DND-41 (cell line): ENCODE data around the gene PIP5K1A.

Source experiments
- ATAC-seq: fragments of 200-7000 bp; cut with Tn5 transposase; 3 replicates; pipeline ENCODE4 v1.9.1; 2021; ENCODE audit warnings: low read depth; ENCODE audit not compliant: insufficient read depth
- DNase-seq: peaks from one replicate; pipeline ENCODE4 v3.0.0-alpha.2; 2020
- H2AFZ ChIP-seq: 2 replicates; pipeline ENCODE4 v1.6.0; 2012; ENCODE audit warnings: low read depth, low read length
- H3K27ac ChIP-seq: 2 replicates; pipeline ENCODE4 v1.5.1; 2012; ENCODE audit warnings: low read length, inconsistent platforms
- H3K27me3 ChIP-seq: fragments of 200-600 bp; sonication (generic); 2 replicates; pipeline ENCODE4 v1.6.0; 2012; ENCODE audit warnings: low read length, mild to moderate bottlenecking, inconsistent platforms; ENCODE audit not compliant: insufficient read depth, poor library complexity
- H3K36me3 ChIP-seq: 2 replicates; pipeline ENCODE4 v1.5.1; 2012; ENCODE audit warnings: low read length, inconsistent platforms; ENCODE audit not compliant: insufficient read depth
- H3K4me1 ChIP-seq: 2 replicates; pipeline ENCODE4 v1.5.1; 2012; ENCODE audit warnings: mild to moderate bottlenecking, low read length; ENCODE audit not compliant: insufficient read depth
- H3K4me2 ChIP-seq: 2 replicates; pipeline ENCODE4 v1.6.0; 2012; ENCODE audit warnings: mild to moderate bottlenecking, moderate library complexity, low read length, inconsistent platforms; ENCODE audit not compliant: insufficient read depth
- H3K4me3 ChIP-seq, 2 experiments: fragments of 200-600 bp in 1 of 2; shearing (Covaris generic) in 1 of 2; 2 replicates each; pipeline ENCODE4 v1.5.1; 2012 to 2016; ENCODE audit warnings: inconsistent platforms in 2 of 2, low read length in 2 of 2, mild to moderate bottlenecking in 2 of 2, low read depth in 1 of 2, moderate library complexity in 1 of 2
- H3K79me2 ChIP-seq: 2 replicates; pipeline ENCODE4 v1.6.0; 2012; ENCODE audit warnings: low read length, inconsistent platforms; ENCODE audit not compliant: insufficient read depth
- H3K9ac ChIP-seq: 2 replicates; pipeline ENCODE4 v1.6.0; 2012; ENCODE audit warnings: low read depth, mild to moderate bottlenecking, inconsistent platforms, low read length, moderate library complexity
- H3K9me3 ChIP-seq: 2 replicates; pipeline ENCODE4 v1.5.1; 2012; ENCODE audit warnings: low read length, moderate library complexity, mild to moderate bottlenecking, inconsistent platforms; ENCODE audit not compliant: insufficient read depth, severe bottlenecking
- H4K20me1 ChIP-seq: 2 replicates; pipeline ENCODE4 v1.6.0; 2012; ENCODE audit warnings: low read length; ENCODE audit not compliant: insufficient read depth
- CTCF ChIP-seq: IDR thresholded peaks from 2 replicates; pipeline ENCODE4 v1.5.1; 2012; ENCODE audit warnings: borderline replicate concordance, low read length, moderate library complexity, mild to moderate bottlenecking; ENCODE audit not compliant: poor library complexity, severe bottlenecking; ENCODE audit errors: extremely low read depth
- EZH2 ChIP-seq: IDR thresholded peaks from 3 replicates; pipeline ENCODE4 v1.6.1; 2012; ENCODE audit warnings: borderline replicate concordance, low read depth, mild to moderate bottlenecking, moderate library complexity, low read length, inconsistent platforms; ENCODE audit not compliant: severe bottlenecking

PIP5K1A gene

GRCh38 chr1:151289080-151289935, 91.0 kb downstream of the PIP5K1A start:
- peaks cover 3% of the 10 kb centered on the region for H3K4me1 ChIP-seq

GRCh38 chr1:151289991-151290708, 91.8 kb downstream of the PIP5K1A start:
- no peak for ATAC-seq

More at GRCh38 chr1:151289080-151289935, 91.0 kb downstream of the PIP5K1A start:
- Histone ChIP-seq H3K27me3 (no peaks in the 10 kb centered on the region), H3K9me3 (no peaks in the 10 kb centered on the region), H2AFZ (no peak overlapping the region), H3K4me3 (no peak overlapping the region), H4K20me1 (peaks cover 58% of the 10 kb centered on the region), H3K79me2 (peaks cover 29% of the 10 kb centered on the region), H3K36me3 (peaks cover 94% of the 10 kb centered on the region), H3K9ac (no peak overlapping the region), H3K27ac (no peak overlapping the region), H3K4me2 (no peak overlapping the region)
- ATAC-seq (no peak), DNase-seq (no peak)
- TF ChIP-seq EZH2 (no peak), CTCF (no peak)

GRCh38 chr1:151290709-151291303, 92.5 kb downstream of the PIP5K1A start:
- no peak overlapping the region for H3K4me2 ChIP-seq
- ATAC-seq (no peak), DNase-seq (no peak)
- no peak for TF ChIP-seq CTCF
- TF ChIP-seq EZH2 = no peak
- H3K27ac ChIP-seq = no peak overlapping the region
- H3K27me3 ChIP-seq = no peaks in the 10 kb centered on the region
- H3K9me3 ChIP-seq = no peaks in the 10 kb centered on the region
- H3K4me1 ChIP-seq = no peaks in the 10 kb centered on the region
- H4K20me1 ChIP-seq = peaks cover 50% of the 10 kb centered on the region
- peaks cover 97% of the 10 kb centered on the region for H3K36me3 ChIP-seq
- H2AFZ ChIP-seq = no peak overlapping the region
- no peak overlapping the region for H3K4me3 ChIP-seq
- peaks cover 17% of the 10 kb centered on the region; the same call in 1 of the 2 replicates for H3K79me2 ChIP-seq
- no peak overlapping the region for H3K9ac ChIP-seq

More at GRCh38 chr1:151289991-151290708, 91.8 kb downstream of the PIP5K1A start:
- no peaks in the 10 kb centered on the region for H3K9me3 ChIP-seq
- H3K4me1 ChIP-seq = no peaks in the 10 kb centered on the region
- no peak overlapping the region for H3K4me3 ChIP-seq
- no peak overlapping the region for H3K4me2 ChIP-seq
- no peak for DNase-seq
- H3K79me2 ChIP-seq = peaks cover 21% of the 10 kb centered on the region
- no peaks in the 10 kb centered on the region for H3K27me3 ChIP-seq
- peaks cover 50% of the 10 kb centered on the region for H4K20me1 ChIP-seq
- H2AFZ ChIP-seq = no peak overlapping the region
- peaks cover 94% of the 10 kb centered on the region for H3K36me3 ChIP-seq
- no peak for TF ChIP-seq EZH2
- no peak for TF ChIP-seq CTCF
- H3K9ac ChIP-seq = no peak overlapping the region
- no peak overlapping the region for H3K27ac ChIP-seq
